Panc1 (cell line): ENCODE data around the gene DDAH2. TPM values are rescaled to one million over a fixed set of nuclear protein-coding genes. Genes with fewer than 3 reads are reported as not detected.

Source experiments
- ATAC-seq: fragments of 200-7000 bp; cut with Tn5 transposase; 2 replicates; pipeline ENCODE4 v1.9.1; 2020; ENCODE audit warnings: mild to moderate bottlenecking, moderate library complexity
- BruUV-seq: library from RNA; stranded (reverse); fragments of 400-500 nt; replicated peaks from 2 replicates; lab custom pipeline; 2021; lab: Mats Ljungman, UMichigan
- CTCF ChIA-PET: fragments of 300-600 bp; sonication (Branson Sonifier 250); formaldehyde crosslinking; loops from one replicate; lab custom pipeline; 2022; ENCODE audit warnings: antibody characterized with exemption; lab: Charles Lee
- POLR2A ChIA-PET: fragments of 300-600 bp; sonication (Branson Sonifier 250); formaldehyde crosslinking; loops from one replicate; lab custom pipeline; 2022; ENCODE audit warnings: antibody characterized with exemption; lab: Charles Lee
- DNase-seq: peaks from one replicate; pipeline ENCODE4 v3.0.0-alpha.2; 2010; ENCODE audit warnings: low read depth, low spot score
- H3K27ac ChIP-seq: 2 replicates; pipeline ENCODE4 v1.5.1; 2011; ENCODE audit warnings: mild to moderate bottlenecking, low read length, inconsistent platforms
- H3K27me3 ChIP-seq: fragments of 200-500 bp; sonication (Bioruptor generic); 2 replicates; pipeline ENCODE4 v1.6.0; 2014; ENCODE audit warnings: low read length, inconsistent platforms; ENCODE audit not compliant: control insufficient read depth, insufficient read depth
- H3K36me3 ChIP-seq: fragments of 200-500 bp; sonication (Bioruptor generic); 2 replicates; pipeline ENCODE4 v1.5.1; 2014; ENCODE audit warnings: inconsistent platforms, mild to moderate bottlenecking, low read length, moderate library complexity; ENCODE audit not compliant: control insufficient read depth, insufficient read depth
- H3K4me1 ChIP-seq: 2 replicates; pipeline ENCODE4 v1.5.1; 2011; ENCODE audit warnings: inconsistent platforms, mild to moderate bottlenecking, low read length, moderate library complexity; ENCODE audit not compliant: control insufficient read depth, insufficient read depth
- H3K4me3 ChIP-seq, 2 experiments: 2 replicates each; pipeline ENCODE4 v1.5.1; 2011 to 2012; ENCODE audit warnings: low read depth in 2 of 2, low read length in 2 of 2, mild to moderate bottlenecking in 2 of 2, inconsistent platforms in 1 of 2, moderate library complexity in 1 of 2
- H3K9me3 ChIP-seq: fragments of 200-500 bp; sonication (Bioruptor generic); 2 replicates; pipeline ENCODE4 v1.5.1; 2014; ENCODE audit warnings: low read depth, mild to moderate bottlenecking, inconsistent platforms, low read length, moderate library complexity; ENCODE audit not compliant: control insufficient read depth, insufficient read depth
- CTCF ChIP-seq: fragments of 450-650 bp; IDR thresholded peaks from 2 replicates; pipeline ENCODE4 v1.5.1; 2017; ENCODE audit warnings: mild to moderate bottlenecking
- POLR2AphosphoS5 ChIP-seq: IDR thresholded peaks from 2 replicates; pipeline ENCODE4 v1.6.1; 2012; ENCODE audit warnings: mild to moderate bottlenecking, low read depth, low read length, moderate library complexity
- REST ChIP-seq, 2 experiments: IDR thresholded peaks; 2 replicates each; pipeline ENCODE4 v1.6.1; 2011 to 2012; ENCODE audit warnings: low read depth in 2 of 2, control low read depth in 1 of 2, low read length in 1 of 2, mild to moderate bottlenecking in 1 of 2, moderate library complexity in 1 of 2; ENCODE audit not compliant: insufficient read depth in 1 of 2
- SIN3A ChIP-seq: IDR thresholded peaks from 2 replicates; pipeline ENCODE4 v1.6.1; 2012; ENCODE audit warnings: low read depth, mild to moderate bottlenecking, low read length, moderate library complexity, borderline replicate concordance; ENCODE audit not compliant: insufficient read depth
- TCF7L2 ChIP-seq: IDR thresholded peaks from 2 replicates; pipeline ENCODE4 v1.6.1; 2011; ENCODE audit warnings: mild to moderate bottlenecking, low read depth, low read length, inconsistent platforms
- in situ Hi-C: cut with HindIII; loops from 2 replicates; pipeline ENCODE4 v1.10.0; 2016; ENCODE audit warnings: low sequenced_read_pairs, low pct_unique_long_range_greater_than_20kb
- intact Hi-C: fragments of 100-400 bp; cut with micrococcal nuclease; formaldehyde crosslinking; loops from one replicate; pipeline ENCODE4 v1.10.0; 2022; ENCODE audit not compliant: unreplicated experiment
- total RNA-seq: library from RNA; stranded (reverse); gene quantifications from one replicate; pipeline ENCODE4 v1.2.1, GENCODE V29; 2021; ENCODE audit not compliant: unreplicated experiment

The DDAH2 gene
- total RNA-seq, 1 experiment from 2014 or later, result 104 TPM

- in situ Hi-C loops, result no loop called here
- Histone ChIP-seq H3K27ac (peak overlapping the region; percentile 74), H3K9me3 (no peaks in the 10 kb centered on the region), H3K27me3 (no peaks in the 10 kb centered on the region), H3K36me3 (no peaks in the 10 kb centered on the region), H3K4me1 (peaks cover 31% of the 10 kb centered on the region), H3K4me3 (no peak overlapping the region)
- no peak for TF ChIP-seq SIN3A
- no peak for TF ChIP-seq TCF7L2
- no peak for TF ChIP-seq POLR2AphosphoS5
- TF ChIP-seq CTCF, result no peak
- TF ChIP-seq REST (IDR thresholded peaks at IDR 0.05; ENCODE audit: insufficient read depth in 1 of 2, low read depth in 2 of 2, low read length in 1 of 2), result no peak
- CTCF ChIA-PET, result interaction anchor here (0.6 to 1.3 kb wide), 2 partner anchors 9 to 13 kb away, joined by 3 to 10 read pairs; no protein-coding TSS in a partner anchor
- ATAC-seq (no peak), DNase-seq (no peak)
- POLR2A ChIA-PET, result interaction anchor here (0.6 to 1.2 kb wide), 2 partner anchors 13 to 17 kb away, joined by 4 to 6 read pairs; no protein-coding TSS in a partner anchor
- BruUV-seq, result TSS peak; percentile 59
- intact Hi-C loops, result loop anchor here (10.0 kb wide), 1 partner anchor 47 kb away; the partner anchor contains the start of gene HSPA1B
These were observed 49.1 kb upstream of the DDAH2 start for GRCh38 chr6:31778193-31778592.

GRCh38 chr6:31777667-31778050 is 48.6 kb upstream of the DDAH2 start:
- no peak for ATAC-seq

More at GRCh38 chr6:31777667-31778050, 48.6 kb upstream of the DDAH2 start:
- ChIA-PET CTCF (interaction anchor here (0.6 to 1.3 kb wide), 2 partner anchors 9 to 14 kb away, joined by 3 to 10 read pairs; no protein-coding TSS in a partner anchor), POLR2A (interaction anchor here (1.2 kb wide), 1 partner anchor 13 kb away, joined by 4 read pairs; no protein-coding TSS in a partner anchor)
- no peak for DNase-seq
- intact Hi-C loops, result loop anchor here (10.0 kb wide), 1 partner anchor 47 kb away; the partner anchor contains the start of gene HSPA1B
- Histone ChIP-seq H3K27ac (peak overlapping the region; percentile 74), H3K4me3 (no peak overlapping the region), H3K4me1 (peaks cover 31% of the 10 kb centered on the region), H3K27me3 (no peaks in the 10 kb centered on the region), H3K36me3 (no peaks in the 10 kb centered on the region), H3K9me3 (no peaks in the 10 kb centered on the region)
- in situ Hi-C loops, result no loop called here
- TF ChIP-seq SIN3A, result no peak
- TF ChIP-seq POLR2AphosphoS5, result no peak
- BruUV-seq, result no TSS peak
